ENCODE data around the gene RGL3. TPM values are rescaled to one million over a fixed set of nuclear protein-coding genes. Genes with fewer than 3 reads are reported as not detected.
A peak's percentile ranks its signal among the peaks of the same experiment; 100 is the strongest.
"Not testable (repeated sequence)": the region's sequence is repeated elsewhere in the genome, so short reads cannot be mapped to it uniquely, and the experiment has no call there.

RGL3 gene
- total RNA-seq, 1 donor from 2014 or later, result 9.2 TPM

DNA sequence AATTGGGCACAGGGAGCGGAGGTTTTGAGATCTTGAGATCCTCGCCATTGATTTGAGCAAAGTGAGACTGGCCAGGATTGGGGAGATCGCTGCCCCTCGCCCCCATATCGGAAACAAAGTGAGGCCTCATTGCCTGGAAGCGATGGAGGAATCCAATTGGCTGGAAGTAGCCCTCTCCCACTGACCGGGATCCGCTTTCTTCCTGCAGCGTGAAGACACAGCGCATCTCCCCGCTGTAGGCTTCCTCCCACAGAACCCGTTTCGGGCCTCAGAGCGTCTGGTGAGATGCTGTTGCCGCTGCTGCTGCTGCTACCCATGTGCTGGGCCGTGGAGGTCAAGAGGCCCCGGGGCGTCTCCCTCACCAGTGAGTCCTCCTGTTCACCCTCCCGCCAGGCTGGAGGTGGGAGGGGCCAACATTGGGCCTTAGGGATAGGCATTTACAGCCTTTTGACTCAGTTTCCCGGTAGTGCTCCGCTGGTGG lies 16.8 kb upstream of the RGL3 start:
- intact Hi-C loops (cut with micrococcal nuclease), result no loop called here
- TF ChIP-seq, protein P1, sequence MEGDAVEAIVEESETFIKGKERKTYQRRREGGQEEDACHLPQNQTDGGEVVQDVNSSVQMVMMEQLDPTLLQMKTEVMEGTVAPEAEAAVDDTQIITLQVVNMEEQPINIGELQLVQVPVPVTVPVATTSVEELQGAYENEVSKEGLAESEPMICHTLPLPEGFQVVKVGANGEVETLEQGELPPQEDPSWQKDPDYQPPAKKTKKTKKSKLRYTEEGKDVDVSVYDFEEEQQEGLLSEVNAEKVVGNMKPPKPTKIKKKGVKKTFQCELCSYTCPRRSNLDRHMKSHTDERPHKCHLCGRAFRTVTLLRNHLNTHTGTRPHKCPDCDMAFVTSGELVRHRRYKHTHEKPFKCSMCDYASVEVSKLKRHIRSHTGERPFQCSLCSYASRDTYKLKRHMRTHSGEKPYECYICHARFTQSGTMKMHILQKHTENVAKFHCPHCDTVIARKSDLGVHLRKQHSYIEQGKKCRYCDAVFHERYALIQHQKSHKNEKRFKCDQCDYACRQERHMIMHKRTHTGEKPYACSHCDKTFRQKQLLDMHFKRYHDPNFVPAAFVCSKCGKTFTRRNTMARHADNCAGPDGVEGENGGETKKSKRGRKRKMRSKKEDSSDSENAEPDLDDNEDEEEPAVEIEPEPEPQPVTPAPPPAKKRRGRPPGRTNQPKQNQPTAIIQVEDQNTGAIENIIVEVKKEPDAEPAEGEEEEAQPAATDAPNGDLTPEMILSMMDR (IDR thresholded peaks at IDR 0.05; ENCODE audit: borderline replicate concordance), result no peak

DNA sequence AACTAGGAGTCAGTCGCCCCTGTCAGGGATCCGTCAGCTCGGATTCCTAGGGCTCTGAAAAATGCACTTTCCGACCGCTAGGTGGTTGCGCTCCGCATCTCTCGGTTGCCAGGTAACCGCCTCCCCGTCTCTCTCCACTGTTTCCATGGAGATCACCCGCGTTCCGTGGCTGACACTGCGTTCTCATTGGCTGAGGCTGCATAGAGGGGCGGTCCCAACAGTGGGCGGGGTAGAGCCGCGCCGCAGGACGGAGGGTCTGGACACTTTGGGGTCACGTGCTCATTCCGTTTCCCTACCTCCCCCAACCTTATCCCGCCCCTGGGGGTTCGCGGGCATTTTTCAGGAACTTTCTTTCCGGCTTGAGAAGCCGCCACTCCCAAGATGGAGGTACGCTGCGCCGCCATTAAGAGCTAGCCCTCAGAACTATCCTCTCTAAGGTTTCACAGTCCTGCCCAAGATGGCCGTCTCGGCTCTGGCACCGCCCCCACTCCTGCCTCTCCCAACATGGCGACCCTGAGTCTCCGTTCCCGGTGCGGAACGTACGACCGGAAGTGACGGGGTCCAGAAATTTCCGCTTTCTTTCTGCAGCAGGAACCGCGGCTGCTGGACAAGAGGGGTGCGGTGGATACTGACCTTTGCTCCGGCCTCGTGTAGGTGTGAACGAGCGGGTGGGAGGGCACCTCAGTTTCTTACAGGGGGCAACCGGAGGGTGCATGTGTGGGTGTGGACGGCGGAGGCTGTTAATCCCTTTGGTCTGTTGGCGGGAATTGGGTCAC lies 16.1 kb upstream of the RGL3 start, which contains the start of the genes ODAD3 and PRKCSH:
ODAD3 (minus strand) TSS at position 65 of the 776 bp plus-strand sequence. CDS start 105 bp downstream, outside the sequence.
PRKCSH (plus strand) TSS at position 579 of the 776 bp plus-strand sequence. CDS start 483 bp downstream, outside the sequence.
- no peaks in the 10 kb centered on the region for H3K9me3 ChIP-seq (replicated peaks)
- H3K27me3 ChIP-seq (ENCODE audit: low read depth), result no peaks in the 10 kb centered on the region
- TF ChIP-seq, protein P1 (IDR thresholded peaks at IDR 0.05; ENCODE audit: borderline replicate concordance), result peak; percentile 87
- intact Hi-C loops (cut with micrococcal nuclease), result no loop called here
- peak within 1 kb of the TSS; percentile 85 for H3K4me3 ChIP-seq
- H3K36me3 ChIP-seq, result peaks cover 40% of the 10 kb centered on the region
- H3K27ac ChIP-seq (replicated peaks), result peak within 1 kb of the TSS; percentile 78
- peak; percentile 98 for DNase-seq
- peaks cover 23% of the 10 kb centered on the region for H3K4me1 ChIP-seq

More for the DNA sequence above, 16.8 kb upstream of the RGL3 start:
- Histone ChIP-seq H3K4me3 (peak overlapping the region; percentile 85), H3K4me1 (peaks cover 23% of the 10 kb centered on the region), H3K27me3 (ENCODE audit: low read depth) (no peaks in the 10 kb centered on the region), H3K36me3 (peaks cover 46% of the 10 kb centered on the region), H3K9me3 (replicated peaks) (no peaks in the 10 kb centered on the region), H3K27ac (replicated peaks) (peak overlapping the region; percentile 78)
- DNase-seq, result no peak

DNA sequence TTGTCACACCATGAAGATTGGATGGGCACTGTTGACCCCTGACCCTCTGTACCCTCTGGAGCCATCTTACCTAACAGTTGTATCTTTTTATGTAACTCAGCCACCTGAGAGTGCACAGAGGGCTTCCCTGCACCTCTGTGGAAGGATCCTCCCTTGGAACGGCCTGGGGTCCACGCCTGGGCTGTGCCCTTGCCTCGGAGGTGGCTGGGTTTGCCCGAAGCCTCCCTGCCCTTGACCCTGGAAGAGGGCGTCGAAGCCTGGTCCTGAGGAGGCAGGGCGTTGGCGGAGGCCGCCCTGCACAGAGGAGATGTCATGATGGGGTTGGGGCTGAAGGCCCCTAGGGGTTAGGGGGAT lies 15.6 kb upstream of the RGL3 start:
- no peak for DNase-seq
- Histone ChIP-seq H3K36me3 (peaks cover 34% of the 10 kb centered on the region), H3K27me3 (ENCODE audit: low read depth) (no peaks in the 10 kb centered on the region), H3K9me3 (replicated peaks) (no peaks in the 10 kb centered on the region), H3K27ac (replicated peaks) (peak overlapping the region; percentile 78), H3K4me1 (peaks cover 23% of the 10 kb centered on the region), H3K4me3 (peak overlapping the region; percentile 85)
- intact Hi-C loops (cut with micrococcal nuclease), result no loop called here
- TF ChIP-seq, protein P1 (IDR thresholded peaks at IDR 0.05; ENCODE audit: borderline replicate concordance), result no peak

DNA sequence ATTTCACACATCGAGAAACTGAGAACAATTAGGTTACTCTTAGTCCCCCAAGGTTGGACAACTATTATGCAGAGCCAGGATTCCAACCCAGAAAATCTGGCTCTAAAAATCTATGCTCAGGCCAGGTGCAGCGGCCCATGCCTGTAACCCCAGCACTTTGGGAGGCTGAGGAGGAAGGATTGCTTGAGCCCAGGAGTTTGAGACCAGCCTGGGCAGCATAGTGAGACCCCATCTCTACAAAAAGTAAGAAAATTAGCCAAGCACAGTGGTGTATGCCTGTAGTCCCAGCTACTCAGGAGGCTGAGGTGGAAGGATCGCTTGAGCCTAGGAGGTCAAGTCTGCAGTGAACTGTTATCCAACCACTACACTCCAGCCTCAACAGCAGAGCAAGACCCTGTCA lies 14.4 kb upstream of the RGL3 start:
- H3K27ac ChIP-seq (replicated peaks); DNase-seq; H3K9me3 ChIP-seq (replicated peaks); H3K4me3 ChIP-seq; intact Hi-C loops (cut with micrococcal nuclease); H3K27me3 ChIP-seq (ENCODE audit: low read depth): not testable (repeated sequence)
- peaks cover 23% of the 10 kb centered on the region for H3K4me1 ChIP-seq
- peaks cover 23% of the 10 kb centered on the region for H3K36me3 ChIP-seq

DNA sequence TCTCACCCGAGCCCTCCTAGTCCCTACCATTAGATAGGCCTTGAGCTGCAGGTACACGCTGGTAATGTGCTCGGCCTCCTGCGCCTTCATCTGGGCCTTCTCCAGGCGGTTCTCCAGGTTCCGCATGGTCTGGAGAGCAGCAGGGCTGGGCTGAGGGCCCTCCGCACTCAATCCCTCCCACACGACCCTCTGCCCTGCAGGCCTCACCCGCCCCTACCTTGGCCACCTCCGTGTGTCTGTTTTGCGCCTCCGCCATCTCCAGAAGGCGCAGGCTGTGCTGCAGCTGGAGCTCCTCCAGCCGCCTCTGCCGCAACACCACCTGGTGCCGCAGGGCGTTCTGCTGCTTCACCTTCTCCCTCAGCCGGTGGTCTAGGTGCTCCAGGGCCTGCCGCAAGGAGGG lies 7.5 kb upstream of the RGL3 start:
- Histone ChIP-seq H3K27me3 (ENCODE audit: low read depth) (peaks cover 28% of the 10 kb centered on the region), H3K9me3 (replicated peaks) (no peaks in the 10 kb centered on the region), H3K27ac (replicated peaks) (no peak overlapping the region), H3K4me3 (no peak overlapping the region), H3K4me1 (peaks cover 21% of the 10 kb centered on the region), H3K36me3 (no peaks in the 10 kb centered on the region)
- TF ChIP-seq, protein P1 (IDR thresholded peaks at IDR 0.05; ENCODE audit: borderline replicate concordance), result no peak
- intact Hi-C loops (cut with micrococcal nuclease), result no loop called here
- no peak for DNase-seq
